Posterior cingulate gyrus (tissue), 11 donors: Measurements from ENCODE around the gene DBP.

Source experiments
- DNase-seq, 10 donors: peaks; one replicate each; pipeline versions ENCODE4 v3.0.0 to v3.0.0-alpha.2; 2020 to 2021; ENCODE audit warnings: mixed read lengths in 3 of 10
- intact Hi-C: fragments of 100-400 bp; cut with DNase I; formaldehyde crosslinking; loops from one replicate; pipeline ENCODE4 v1.15.1; 2023

The DBP gene

DNA sequence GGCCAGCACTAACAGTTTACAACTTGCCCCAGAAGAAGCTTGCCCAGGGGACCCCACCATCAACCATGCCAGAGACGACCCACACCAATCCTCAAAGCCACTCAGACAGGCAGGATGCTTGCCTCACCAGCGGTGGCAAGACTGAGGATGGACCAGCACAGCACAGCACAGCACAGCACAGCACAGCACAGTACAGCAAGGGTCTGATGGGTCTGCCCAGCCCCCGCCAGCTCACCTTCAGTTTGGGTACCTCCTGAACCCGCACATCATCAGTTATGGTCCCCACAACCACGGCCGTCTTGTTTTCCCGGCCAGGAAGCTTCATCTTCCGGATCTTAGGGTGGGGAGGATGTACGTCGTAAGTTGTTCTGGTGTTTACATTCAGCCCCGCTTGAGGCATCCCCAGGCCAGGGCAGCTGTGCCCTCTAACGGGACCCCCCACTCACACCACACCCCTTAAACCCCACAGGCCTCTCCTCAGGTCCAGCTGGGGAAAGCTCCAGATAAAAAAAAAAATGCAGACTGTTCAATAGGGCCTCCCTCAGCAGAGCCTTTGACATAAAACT, 20.6 kb downstream of the DBP start:
- intact Hi-C loops, result no loop called here

DNA sequence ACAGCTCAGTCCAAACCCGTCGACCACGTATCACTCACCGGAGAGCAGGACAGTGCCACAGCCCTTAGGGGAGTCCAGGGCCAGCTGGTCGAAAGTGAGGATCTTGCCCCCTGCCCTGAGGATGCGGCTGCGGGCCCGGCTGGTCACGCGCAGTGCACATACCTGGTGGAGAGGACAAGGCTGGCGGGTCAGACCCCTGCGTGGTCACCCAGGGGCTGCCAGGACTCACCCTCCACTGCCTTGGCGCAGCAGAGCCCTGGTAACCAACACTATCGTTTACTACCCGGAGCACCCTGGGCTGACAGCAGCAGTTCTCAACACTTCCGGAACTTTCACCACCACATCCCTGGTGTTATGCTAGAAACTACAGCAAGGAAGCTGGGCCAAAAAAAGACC, 21.1 kb downstream of the DBP start:
- DNase-seq, result no peak
- intact Hi-C loops, result no loop called here

More for the DNA sequence above, 20.6 kb downstream of the DBP start:
- DNase-seq, result no peak

DNA sequence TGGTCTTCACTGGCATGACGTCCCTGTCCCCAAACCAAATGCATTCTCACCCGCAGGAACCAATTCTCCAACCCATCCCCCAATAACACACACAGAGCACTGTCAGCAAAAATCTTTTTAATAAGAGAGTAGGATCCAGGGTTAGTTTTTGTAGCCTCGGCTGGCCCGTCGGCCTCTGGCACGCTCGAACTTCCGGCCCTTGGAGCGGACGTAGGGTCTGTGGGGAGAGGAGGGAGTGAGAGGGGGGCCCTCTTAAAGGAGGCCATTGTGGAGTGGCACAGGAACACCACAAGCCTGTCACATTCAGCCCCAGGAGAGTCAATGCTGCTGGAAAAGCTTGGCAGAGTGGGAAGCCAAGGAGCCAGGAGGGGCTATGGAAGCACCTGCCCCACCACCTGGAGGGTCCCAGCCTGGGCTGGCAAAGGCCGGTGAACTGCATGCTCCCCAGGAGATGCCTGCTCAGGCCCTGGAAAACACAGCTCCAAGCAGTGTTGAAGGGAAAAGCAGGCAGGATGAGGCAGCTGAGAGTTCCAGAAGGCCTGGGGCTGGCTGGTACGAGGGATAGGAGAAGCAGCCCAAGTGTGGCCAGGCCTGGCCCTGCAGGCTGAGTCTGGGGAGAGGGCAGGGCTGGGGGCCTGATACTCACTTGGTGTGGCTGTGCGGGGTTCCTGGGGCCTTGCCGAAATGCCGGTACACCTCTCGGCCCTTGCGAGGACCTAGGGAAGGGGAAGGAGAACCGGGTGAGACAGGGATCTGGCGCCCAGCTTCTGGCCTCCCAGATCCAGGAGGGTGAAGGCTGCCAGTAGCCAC, 21.7 kb downstream of the DBP start:
- DNase-seq, result no peak
- intact Hi-C loops, result no loop called here

DNA sequence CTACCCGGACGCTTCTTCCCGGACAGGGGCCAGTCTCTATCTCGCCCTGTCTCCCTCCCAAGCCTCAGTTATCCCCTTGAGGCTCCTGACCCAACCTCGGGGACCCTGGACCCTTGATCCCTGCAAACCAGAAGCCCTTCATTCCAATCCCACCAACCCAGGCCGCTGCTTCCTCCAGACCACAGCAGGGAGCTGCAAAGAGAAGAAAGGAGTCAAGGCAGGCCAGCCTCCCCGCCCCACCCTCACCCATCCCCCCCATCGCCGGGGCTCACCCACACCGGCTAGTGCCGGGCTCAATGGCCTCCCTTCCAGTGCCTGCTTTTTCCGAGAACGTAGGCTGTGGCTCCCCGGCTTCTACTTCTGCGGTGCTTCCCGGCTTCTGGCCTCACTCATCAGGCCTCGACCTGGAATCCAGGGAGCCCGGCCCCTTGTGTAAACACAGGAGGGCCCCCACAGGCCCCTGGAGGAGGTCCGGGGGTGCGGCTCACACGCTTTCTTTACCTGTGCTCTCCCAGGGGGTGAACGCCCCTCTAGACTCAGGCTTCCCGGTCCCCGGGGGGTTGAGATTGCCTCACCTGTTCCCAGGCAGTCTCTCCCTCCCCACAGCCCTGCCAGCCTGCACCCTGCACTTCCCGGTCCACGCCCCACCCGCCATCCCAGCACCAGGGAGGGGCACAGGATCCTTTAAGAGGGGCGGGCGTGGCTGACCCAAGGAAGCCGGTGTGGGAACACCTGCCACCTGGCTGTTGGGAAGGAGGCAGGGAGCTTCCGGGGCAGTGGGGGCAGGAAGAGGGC, 22.5 kb downstream of the DBP start, which contains the start of gene FAM83E:
FAM83E (minus strand) TSS at position 641 of the 795 bp plus-strand sequence. CDS start 1,704 bp downstream, outside the sequence.
- DNase-seq, result peak in 1 of 10 donors; percentile 85
- intact Hi-C loops, result no loop called here

DNA sequence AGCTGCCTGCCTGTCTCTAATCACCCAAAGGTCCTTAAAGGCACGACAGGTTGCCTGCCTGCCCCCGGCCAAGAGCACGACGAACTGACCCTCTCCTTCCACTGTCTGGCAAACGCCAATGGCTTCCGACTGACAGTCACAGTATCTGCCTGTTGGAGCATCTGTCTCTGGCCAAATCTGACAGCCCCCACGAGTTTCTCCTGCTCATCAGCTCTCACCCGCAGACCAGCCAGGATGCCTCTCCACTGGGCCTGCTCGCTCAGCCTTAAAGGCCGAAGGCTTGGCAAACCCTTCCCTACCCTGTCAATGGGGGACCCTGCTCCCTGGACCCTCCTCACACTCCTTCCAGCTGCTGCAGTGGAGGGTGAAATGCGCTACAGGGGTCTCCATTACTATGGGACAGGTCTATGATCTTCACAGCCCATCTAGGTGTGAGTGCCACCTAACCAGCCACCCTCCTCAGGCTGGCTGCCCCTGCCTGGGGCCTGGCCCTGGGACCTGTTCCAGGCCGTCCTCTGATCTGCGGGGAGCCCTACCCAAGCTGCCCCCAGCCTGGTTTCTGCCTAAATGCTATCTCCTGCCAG, 23.2 kb downstream of the DBP start:
- no peak for DNase-seq
- intact Hi-C loops, result no loop called here

DNA sequence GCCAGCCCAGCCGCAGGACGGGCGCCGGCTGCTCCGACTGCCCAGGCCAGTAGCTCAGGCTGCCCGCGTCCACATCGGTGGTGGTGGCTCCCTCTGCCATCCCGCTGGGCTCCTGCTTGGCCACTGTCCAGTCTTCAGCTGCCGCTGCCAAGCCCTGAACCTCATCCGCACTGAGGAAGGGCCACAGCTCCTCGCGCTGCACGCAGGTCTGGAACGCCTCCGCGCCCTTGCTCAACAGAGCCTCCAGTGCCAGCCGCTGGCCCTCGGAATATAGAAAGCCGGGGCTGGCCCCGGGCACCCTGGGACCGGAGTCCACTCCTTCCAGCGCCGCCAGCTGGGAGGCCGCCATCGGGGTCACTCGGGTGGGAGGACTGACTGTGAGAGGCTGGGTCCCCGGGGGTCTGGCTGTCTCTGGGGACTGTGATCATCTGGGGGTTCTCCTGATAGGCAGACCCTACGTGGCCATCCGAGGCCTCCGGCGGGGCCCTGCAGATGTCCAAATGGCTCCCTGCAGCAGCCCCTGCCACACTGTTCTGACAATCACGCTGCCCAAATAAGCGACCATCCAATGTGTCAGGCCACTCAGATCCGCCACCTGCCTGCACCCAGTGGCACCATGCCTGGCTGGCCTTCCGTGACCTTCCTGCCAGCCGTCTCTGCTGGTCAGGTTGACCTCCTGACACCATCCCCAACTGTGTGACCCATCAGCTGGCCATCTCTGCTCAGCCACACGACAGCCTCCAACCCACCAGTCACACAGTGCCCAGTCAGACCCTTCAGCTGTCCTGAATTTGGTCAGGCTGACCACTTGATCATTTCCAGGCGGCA, 23.9 kb downstream of the DBP start:
- DNase-seq, result peak in 9 of 10 donors; percentile 23 to 94 (median 60)
- intact Hi-C loops, result no loop called here

DNA sequence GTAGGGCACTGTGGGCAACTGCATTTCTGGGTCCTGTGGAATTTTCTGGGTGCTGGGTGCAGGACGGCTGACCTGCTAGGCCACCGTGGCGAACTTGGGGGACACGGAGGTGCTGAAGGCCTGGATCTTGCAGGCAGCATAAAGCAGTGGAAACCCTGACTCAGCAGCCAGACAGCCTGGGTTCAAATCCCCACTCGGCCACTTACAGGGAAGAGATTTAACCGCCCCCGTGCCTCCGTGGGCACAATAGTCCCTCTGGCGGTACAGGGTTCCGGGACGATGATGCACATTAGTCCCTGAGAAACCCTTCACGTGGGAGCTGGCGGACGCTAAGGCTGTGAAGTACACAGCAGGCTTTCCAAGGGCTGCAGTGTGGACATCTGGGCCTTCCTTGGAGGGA, 25.3 kb downstream of the DBP start:
- intact Hi-C loops, result no loop called here
- no peak for DNase-seq

DNA sequence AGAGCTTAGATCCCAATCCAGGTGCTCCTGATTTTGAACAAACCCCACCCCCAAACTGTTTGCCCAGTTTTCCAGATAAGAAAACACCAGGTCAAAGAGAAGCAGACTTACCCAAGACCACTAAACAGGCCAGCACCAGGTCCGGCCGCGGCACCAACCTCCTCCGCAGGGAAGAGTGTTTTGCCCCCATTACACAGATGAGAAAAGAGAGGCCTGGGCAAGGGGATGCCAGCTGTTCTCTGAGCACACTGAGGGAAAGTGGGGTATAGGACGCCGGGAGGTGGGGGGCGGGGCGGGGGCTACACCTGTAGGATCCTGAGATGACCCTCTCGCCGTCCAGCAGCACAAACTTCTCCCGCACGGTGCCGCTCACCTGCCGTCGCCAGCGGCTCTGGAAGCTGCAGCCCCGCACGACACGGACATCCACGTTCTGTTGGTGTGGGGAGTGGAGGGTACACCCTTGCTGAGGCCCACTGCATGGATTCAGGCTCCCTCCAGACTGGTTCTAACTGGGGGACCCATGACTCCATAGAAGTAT, 27.5 kb downstream of the DBP start:
- intact Hi-C loops, result no loop called here
- no peak for DNase-seq

DNA sequence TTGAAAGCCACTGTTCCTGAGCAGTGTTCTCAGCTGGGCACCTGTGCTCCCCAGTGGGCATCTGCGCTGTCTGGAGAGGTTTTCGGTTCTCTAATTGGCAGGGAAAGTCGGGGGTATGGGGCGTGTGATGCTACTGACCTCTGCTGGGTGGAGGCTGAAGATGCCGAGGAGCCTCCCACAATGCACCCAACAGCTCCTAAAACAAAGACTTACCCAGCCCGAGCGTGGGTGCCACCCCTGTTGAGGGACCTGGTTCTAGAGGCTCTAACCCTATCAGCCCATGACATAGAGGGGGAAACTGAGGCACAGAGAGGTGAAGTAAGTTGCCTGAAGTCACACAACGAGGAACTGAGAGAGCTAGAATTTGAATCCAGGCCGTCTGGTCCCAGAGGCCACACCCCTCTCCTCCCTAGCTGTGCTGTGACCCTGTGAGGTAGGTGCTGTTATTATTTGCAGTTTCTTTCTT, 28.3 kb downstream of the DBP start:
- peak in 4 of 10 donors; percentile 42 to 90 (median 70) for DNase-seq
- intact Hi-C loops, result no loop called here

DNA sequence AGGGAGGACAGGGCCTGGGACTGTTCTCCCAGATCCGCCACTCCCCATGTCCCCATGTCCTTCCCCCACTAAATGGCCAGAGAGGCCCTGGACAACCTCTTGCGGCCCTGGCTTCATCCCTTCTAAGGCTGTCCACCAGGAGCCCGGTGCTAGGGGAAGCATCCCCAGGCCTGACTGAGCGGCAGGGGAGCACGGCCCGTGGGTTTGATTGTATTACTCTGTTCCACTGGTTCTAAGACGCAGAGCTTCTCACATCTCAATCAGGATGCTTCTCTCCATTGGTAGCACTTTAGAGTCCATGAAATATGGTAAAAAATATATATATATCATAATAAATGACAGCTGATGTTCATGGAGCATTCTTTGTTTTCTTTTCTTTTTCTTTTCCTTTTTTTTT, 29.8 kb downstream of the DBP start:
- intact Hi-C loops, result no loop called here
- no peak for DNase-seq

DNA sequence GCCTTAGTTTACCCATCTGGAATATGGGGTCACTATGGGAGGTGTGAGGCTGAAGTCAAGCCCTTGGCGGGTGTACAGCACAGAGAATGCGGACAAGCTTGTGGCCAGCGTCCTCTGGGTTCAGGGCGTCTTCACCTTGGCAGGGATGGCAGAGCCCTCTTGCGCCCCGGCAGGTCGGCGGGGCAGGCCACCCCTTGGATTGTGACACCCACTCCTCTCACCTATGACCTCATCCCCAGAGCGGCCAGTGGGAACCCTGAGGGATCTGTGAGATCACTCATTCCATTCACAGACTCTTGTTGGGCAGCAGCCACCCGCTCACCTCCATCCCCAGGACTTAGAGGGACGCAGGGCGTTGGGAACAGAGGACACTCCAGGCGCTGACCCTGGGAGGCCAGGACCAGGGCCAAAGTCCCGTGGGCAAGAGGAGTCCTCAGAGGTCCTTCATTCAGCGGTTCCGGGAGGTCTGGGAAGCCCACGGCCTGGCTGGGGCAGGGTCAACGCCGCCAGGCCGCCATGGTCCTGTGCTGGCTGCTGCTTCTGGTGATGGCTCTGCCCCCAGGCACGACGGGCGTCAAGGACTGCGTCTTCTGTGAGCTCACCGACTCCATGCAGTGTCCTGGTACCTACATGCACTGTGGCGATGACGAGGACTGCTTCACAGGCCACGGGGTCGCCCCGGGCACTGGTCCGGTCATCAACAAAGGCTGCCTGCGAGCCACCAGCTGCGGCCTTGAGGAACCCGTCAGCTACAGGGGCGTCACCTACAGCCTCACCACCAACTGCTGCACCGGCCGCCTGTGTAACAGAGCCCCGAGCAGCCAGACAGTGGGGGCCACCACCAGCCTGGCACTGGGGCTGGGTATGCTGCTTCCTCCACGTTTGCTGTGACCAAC, 30.5 kb downstream of the DBP start, which contains the start of gene SPACA4:
SPACA4 (plus strand) TSS at position 280 of the 896 bp plus-strand sequence; CDS start at position 517, 237 bp downstream.
- intact Hi-C loops, result no loop called here

DNA sequence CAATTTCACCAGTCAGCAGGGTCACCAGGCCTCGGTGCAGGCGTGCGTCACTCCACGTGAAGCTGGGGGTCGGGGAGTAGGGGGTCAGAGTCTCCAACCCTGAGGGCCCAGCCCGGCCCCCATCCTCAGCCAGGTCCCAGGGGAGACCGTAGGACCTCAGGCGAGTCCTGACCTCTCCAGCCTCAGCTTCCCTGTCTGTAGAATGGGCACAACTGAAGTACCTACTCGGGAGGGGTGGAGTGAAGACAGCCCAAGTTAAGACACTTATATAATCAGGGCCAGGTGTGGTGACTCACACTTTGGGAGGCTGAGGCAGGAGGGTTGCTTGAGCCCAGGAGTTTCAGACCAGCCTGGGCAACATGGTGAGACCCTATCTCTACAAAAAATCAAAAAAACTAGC, 33.3 kb downstream of the DBP start:
- intact Hi-C loops, result no loop called here
- no peak for DNase-seq

More for the DNA sequence above, 30.5 kb downstream of the DBP start, which contains the start of gene SPACA4:
- no peak for DNase-seq

DNA sequence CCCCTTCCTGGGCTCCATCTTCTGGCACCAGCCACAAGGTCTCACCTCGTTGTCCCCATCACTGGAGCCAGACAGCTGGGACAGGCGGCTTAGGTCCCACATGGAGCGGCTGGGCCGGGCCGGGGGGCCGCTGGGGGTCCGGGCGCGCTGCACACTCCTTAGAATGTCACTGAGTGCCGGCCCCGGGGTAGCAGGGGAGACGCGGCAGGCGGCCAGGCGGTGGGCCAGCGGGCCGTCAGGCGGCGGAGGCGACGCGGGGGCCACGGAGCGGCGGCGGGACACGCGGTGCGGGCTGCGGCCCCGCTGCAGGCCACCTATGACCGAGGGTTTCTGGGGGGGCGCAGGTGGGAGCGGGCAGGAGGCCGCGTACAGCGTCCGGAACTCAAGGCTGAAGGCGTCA, 33.7 kb downstream of the DBP start:
- peak in 1 of 10 donors; percentile 81 for DNase-seq
- intact Hi-C loops, result no loop called here

DNA sequence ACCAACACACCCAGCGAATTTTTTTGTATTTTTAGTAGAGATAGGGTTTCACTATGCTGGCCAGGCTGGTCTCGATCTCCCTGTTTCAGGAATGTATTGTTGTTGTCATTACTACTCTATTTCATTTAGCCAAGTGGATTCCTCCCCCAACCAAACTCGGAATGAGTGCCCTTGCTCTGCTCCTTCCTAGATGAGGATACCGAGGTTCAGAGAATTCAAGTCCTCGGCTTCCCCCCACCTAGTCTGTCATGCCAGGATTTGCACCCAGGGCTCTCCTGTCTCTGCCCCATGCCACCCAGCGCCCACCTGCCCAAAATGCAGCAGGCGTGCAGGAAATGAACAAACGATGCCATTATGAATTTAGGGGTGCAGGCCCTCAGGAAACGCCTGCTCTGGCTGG, 34.2 kb downstream of the DBP start:
- no peak for DNase-seq
- intact Hi-C loops, result no loop called here

DNA sequence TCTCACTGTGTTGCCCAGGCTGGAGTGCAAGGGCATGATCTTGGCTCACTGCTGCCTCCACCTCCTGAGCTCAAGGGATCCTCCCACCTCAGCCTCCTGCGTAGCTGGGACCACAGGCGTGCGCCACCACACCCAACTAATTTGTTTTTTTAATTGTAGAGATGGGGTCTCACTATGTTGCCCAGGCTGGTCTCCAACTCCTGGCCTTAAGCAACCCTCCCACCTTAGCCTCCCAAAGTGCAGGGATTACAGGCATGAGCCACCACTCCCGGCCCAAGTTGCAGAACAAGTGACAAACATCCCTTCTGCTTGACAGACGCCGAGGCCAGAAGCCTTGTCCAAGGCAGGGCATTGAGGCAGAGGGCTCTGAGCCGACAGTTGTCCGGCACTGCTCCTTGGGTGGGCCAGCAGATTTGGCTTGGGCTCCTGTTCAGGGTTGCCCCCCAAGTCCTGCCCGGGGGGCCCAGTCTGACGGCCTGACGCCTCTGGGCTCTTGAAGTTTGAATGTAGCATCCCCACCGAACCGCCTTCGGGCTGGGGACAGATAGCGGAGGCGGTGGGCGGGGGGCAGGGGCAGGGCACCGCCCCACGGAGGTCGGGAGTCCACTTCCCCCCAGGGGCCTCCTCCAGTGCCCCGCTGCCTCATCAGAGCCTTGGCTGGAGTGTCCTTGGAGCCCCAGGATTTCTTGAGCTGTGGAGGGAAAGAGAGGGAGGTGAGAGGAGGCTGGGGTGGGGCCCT, 36.3 kb downstream of the DBP start:
- intact Hi-C loops, result no loop called here

DNA sequence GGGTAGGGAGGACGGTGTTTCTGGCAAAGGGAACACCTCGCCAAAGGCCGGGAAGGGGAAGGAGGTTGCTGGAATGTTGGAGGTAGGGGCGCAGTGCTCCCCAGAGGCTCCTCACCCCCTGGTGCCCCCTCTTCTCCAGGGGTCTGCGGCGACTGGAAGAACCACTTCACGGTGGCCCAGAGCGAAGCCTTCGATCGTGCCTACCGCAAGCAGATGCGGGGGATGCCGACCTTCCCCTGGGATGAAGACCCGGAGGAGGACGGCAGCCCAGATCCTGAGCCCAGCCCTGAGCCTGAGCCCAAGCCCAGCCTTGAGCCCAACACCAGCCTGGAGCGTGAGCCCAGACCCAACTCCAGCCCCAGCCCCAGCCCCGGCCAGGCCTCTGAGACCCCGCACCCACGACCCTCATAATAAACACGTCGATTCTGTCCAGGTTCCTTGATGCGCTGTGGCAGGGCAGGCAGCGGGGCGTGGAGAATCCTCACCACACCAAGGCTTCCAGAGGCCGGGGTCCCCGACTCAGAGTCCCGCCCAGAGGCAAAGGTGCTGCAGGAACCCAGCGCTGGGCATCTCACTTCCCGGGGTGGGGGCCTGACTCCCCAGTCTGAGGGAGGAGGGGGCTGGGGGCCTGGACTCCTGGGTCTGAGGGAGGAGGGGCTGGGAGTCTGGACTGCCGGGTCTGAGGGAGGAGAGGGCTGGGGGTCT, 38.0 kb downstream of the DBP start:
- DNase-seq, result no peak
- intact Hi-C loops, result no loop called here

More for the DNA sequence above, 36.3 kb downstream of the DBP start:
- no peak for DNase-seq
